ENCODE data around the gene FGFRL1.

GRCh38 chr4:1031346-1031745 is 19.9 kb downstream of the FGFRL1 start:
- TF ChIP-seq POLR2A (IDR thresholded peaks at IDR 0.05; ENCODE audit: low read length) = no peak
- TF ChIP-seq GATA1 (IDR thresholded peaks at IDR 0.05; ENCODE audit: low read depth, low read length) = no peak
